ENCODE results near the gene AATF.

DNA sequence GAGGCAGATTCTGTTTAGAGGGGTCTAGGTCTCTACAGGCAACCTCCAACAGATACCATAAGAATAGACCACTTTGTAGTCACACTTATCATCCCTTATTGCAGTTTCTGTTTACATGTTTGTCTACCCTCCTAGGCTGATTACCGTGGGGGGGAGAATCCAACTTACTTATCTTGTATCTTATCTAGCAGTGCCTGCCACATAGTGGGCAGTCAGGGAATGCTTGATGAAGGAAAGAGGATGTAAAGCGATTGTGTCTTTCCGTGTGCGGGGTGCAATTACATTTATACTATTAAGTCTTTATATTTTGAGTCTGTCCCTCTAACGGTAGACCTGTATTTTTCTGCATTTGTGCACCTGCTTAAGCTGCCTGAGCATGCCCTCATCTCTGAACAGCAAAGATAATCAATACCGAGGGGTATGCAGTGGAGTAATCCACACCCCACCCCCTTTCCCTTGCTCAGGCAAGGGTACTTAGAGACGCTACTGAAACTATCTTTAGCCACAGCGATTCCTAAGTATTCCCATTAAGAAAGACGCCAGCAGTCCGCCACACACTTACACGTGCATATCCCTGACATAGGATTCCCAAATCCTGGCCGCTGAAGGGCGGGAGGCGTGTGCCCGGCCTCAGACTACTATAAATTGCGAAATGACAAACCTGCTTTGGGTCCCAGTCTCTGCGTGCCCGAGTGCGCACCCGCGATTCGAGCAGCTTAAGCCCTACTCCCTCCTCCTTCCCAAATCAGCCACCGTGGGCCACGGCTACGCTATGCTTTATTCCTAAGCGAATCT, 635 bp upstream of the AATF start:
- TF ChIP-seq, protein P1, sequence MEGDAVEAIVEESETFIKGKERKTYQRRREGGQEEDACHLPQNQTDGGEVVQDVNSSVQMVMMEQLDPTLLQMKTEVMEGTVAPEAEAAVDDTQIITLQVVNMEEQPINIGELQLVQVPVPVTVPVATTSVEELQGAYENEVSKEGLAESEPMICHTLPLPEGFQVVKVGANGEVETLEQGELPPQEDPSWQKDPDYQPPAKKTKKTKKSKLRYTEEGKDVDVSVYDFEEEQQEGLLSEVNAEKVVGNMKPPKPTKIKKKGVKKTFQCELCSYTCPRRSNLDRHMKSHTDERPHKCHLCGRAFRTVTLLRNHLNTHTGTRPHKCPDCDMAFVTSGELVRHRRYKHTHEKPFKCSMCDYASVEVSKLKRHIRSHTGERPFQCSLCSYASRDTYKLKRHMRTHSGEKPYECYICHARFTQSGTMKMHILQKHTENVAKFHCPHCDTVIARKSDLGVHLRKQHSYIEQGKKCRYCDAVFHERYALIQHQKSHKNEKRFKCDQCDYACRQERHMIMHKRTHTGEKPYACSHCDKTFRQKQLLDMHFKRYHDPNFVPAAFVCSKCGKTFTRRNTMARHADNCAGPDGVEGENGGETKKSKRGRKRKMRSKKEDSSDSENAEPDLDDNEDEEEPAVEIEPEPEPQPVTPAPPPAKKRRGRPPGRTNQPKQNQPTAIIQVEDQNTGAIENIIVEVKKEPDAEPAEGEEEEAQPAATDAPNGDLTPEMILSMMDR (IDR thresholded peaks at IDR 0.05), result no peak; the same call in 2 of the 3 replicates
- TF ChIP-seq, protein P2, sequence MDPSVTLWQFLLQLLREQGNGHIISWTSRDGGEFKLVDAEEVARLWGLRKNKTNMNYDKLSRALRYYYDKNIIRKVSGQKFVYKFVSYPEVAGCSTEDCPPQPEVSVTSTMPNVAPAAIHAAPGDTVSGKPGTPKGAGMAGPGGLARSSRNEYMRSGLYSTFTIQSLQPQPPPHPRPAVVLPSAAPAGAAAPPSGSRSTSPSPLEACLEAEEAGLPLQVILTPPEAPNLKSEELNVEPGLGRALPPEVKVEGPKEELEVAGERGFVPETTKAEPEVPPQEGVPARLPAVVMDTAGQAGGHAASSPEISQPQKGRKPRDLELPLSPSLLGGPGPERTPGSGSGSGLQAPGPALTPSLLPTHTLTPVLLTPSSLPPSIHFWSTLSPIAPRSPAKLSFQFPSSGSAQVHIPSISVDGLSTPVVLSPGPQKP (IDR thresholded peaks at IDR 0.05; ENCODE audit: low read depth, low read length), result no peak
- TF ChIP-seq PHF8 (IDR thresholded peaks at IDR 0.05; ENCODE audit: borderline replicate concordance, low read depth) (peak; percentile 33; the same call in 1 of the 2 replicates), POLR2A (IDR thresholded peaks at IDR 0.05; ENCODE audit: low read length) (no peak), HOXA7 (CRISPR knock-in tag; IDR thresholded peaks at IDR 0.05) (no peak), JUN (IDR thresholded peaks at IDR 0.05) (no peak), BHLHE40 (IDR thresholded peaks at IDR 0.05; ENCODE audit: low read depth, low read length) (no peak)
- TF ChIP-seq, protein P3, sequence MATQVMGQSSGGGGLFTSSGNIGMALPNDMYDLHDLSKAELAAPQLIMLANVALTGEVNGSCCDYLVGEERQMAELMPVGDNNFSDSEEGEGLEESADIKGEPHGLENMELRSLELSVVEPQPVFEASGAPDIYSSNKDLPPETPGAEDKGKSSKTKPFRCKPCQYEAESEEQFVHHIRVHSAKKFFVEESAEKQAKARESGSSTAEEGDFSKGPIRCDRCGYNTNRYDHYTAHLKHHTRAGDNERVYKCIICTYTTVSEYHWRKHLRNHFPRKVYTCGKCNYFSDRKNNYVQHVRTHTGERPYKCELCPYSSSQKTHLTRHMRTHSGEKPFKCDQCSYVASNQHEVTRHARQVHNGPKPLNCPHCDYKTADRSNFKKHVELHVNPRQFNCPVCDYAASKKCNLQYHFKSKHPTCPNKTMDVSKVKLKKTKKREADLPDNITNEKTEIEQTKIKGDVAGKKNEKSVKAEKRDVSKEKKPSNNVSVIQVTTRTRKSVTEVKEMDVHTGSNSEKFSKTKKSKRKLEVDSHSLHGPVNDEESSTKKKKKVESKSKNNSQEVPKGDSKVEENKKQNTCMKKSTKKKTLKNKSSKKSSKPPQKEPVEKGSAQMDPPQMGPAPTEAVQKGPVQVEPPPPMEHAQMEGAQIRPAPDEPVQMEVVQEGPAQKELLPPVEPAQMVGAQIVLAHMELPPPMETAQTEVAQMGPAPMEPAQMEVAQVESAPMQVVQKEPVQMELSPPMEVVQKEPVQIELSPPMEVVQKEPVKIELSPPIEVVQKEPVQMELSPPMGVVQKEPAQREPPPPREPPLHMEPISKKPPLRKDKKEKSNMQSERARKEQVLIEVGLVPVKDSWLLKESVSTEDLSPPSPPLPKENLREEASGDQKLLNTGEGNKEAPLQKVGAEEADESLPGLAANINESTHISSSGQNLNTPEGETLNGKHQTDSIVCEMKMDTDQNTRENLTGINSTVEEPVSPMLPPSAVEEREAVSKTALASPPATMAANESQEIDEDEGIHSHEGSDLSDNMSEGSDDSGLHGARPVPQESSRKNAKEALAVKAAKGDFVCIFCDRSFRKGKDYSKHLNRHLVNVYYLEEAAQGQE (IDR thresholded peaks at IDR 0.05), result no peak
- TF ChIP-seq, protein P4, sequence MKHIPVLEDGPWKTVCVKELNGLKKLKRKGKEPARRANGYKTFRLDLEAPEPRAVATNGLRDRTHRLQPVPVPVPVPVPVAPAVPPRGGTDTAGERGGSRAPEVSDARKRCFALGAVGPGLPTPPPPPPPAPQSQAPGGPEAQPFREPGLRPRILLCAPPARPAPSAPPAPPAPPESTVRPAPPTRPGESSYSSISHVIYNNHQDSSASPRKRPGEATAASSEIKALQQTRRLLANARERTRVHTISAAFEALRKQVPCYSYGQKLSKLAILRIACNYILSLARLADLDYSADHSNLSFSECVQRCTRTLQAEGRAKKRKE (CRISPR knock-in tag; IDR thresholded peaks at IDR 0.05; ENCODE audit: low read depth), result no peak
- TF ChIP-seq, protein P5, sequence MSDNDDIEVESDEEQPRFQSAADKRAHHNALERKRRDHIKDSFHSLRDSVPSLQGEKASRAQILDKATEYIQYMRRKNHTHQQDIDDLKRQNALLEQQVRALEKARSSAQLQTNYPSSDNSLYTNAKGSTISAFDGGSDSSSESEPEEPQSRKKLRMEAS (IDR thresholded peaks at IDR 0.05), result no peak
- TF ChIP-seq, protein P6, sequence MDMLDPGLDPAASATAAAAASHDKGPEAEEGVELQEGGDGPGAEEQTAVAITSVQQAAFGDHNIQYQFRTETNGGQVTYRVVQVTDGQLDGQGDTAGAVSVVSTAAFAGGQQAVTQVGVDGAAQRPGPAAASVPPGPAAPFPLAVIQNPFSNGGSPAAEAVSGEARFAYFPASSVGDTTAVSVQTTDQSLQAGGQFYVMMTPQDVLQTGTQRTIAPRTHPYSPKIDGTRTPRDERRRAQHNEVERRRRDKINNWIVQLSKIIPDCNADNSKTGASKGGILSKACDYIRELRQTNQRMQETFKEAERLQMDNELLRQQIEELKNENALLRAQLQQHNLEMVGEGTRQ (IDR thresholded peaks at IDR 0.05), result no peak
